ENCODE data around the gene SRSF10.

GRCh38 chr1:23960291-23961020 is 19.7 kb downstream of the SRSF10 start:
- TF ChIP-seq, protein P1, sequence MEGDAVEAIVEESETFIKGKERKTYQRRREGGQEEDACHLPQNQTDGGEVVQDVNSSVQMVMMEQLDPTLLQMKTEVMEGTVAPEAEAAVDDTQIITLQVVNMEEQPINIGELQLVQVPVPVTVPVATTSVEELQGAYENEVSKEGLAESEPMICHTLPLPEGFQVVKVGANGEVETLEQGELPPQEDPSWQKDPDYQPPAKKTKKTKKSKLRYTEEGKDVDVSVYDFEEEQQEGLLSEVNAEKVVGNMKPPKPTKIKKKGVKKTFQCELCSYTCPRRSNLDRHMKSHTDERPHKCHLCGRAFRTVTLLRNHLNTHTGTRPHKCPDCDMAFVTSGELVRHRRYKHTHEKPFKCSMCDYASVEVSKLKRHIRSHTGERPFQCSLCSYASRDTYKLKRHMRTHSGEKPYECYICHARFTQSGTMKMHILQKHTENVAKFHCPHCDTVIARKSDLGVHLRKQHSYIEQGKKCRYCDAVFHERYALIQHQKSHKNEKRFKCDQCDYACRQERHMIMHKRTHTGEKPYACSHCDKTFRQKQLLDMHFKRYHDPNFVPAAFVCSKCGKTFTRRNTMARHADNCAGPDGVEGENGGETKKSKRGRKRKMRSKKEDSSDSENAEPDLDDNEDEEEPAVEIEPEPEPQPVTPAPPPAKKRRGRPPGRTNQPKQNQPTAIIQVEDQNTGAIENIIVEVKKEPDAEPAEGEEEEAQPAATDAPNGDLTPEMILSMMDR (IDR thresholded peaks at IDR 0.05 in 8 of 11, conservative IDR thresholded peaks at IDR 0.05 in 3 of 11), result no peak
- TF ChIP-seq POLR2AphosphoS5 (IDR thresholded peaks at IDR 0.05) (no peak), POLR2A (IDR thresholded peaks at IDR 0.05) (no peak)
